B cell (primary cell): Measurements from ENCODE around the gene SCN2B. TPM values are rescaled to one million over a fixed set of nuclear protein-coding genes. Genes with fewer than 3 reads are reported as not detected.

Experiments used
- ATAC-seq: fragments of 200-7000 bp; cut with Tn5 transposase; one replicate; pipeline ENCODE4 v1.10.0; 2021; ENCODE audit warnings: low read depth, mild to moderate bottlenecking, moderate number of reproducible peaks, moderate library complexity
- CTCF ChIA-PET: fragments of 350-600 bp; sonication (Branson Sonifier 250); formaldehyde crosslinking; loops from one replicate; lab custom pipeline; 2021; ENCODE audit warnings: antibody characterized with exemption, inconsistent platforms; lab: Charles Lee
- POLR2A ChIA-PET: fragments of 350-600 bp; sonication (Branson Sonifier 250); formaldehyde crosslinking; loops from one replicate; lab custom pipeline; 2021; ENCODE audit warnings: antibody characterized with exemption; lab: Charles Lee
- DNase-seq: peaks from one replicate; pipeline ENCODE4 v3.0.0; 2013
- H2AFZ ChIP-seq: 2 replicates; pipeline ENCODE4 v1.6.1; 2012; ENCODE audit warnings: mild to moderate bottlenecking, low read depth, low read length; ENCODE audit not compliant: insufficient read depth, poor library complexity, severe bottlenecking
- H3K27ac ChIP-seq, 2 donors: 1 replicate in 1 of 2; 2 replicates in 1 of 2; pipeline ENCODE4 v1.5.1; 2012 to 2013; ENCODE audit warnings: low read length in 2 of 2, mild to moderate bottlenecking in 2 of 2, moderate library complexity in 1 of 2
- H3K27me3 ChIP-seq, 4 experiments: fragments of 200-600 bp in 1 of 4; sonication (generic) in 1 of 4; replicated peaks in 1 of 4; 1 replicate in 2 of 4; 2 replicates in 2 of 4; pipeline versions ENCODE4 v1.6.1 to v1.7.0; 2013 to 2016; ENCODE audit warnings: low read length in 3 of 4, mild to moderate bottlenecking in 2 of 4, mixed read lengths in 1 of 4, moderate library complexity in 1 of 4; ENCODE audit not compliant: insufficient read depth in 4 of 4, control insufficient read depth in 3 of 4; ENCODE audit errors: control extremely low read depth in 1 of 4
- H3K36me3 ChIP-seq, 2 experiments: replicated peaks in 1 of 2; 1 replicate in 1 of 2; 2 replicates in 1 of 2; pipeline versions ENCODE4 v1.6.1 to v1.7.1; 2013; ENCODE audit warnings: low read length in 1 of 2; ENCODE audit not compliant: insufficient read depth in 2 of 2, control insufficient read depth in 1 of 2; ENCODE audit errors: control extremely low read depth in 1 of 2, extremely low read depth in 1 of 2
- H3K4me1 ChIP-seq, 2 donors: fragments of 200-600 bp in 1 of 2; sonication (generic) in 1 of 2; 1 replicate in 1 of 2; 2 replicates in 1 of 2; pipeline versions ENCODE4 v1.5.1 to v1.6.1; 2013 to 2017; ENCODE audit warnings: low read length in 2 of 2; ENCODE audit not compliant: control insufficient read depth in 2 of 2, insufficient read depth in 2 of 2
- H3K4me2 ChIP-seq: replicated peaks from 2 replicates; pipeline ENCODE3; 2012; ENCODE audit warnings: mild to moderate bottlenecking, low read depth, low read length; ENCODE audit not compliant: poor library complexity, severe bottlenecking
- H3K4me3 ChIP-seq, 5 experiments: fragments of 200-600 bp in 1 of 5; sonication (generic) in 1 of 5; 1 replicate in 3 of 5; 2 replicates in 2 of 5; pipeline versions ENCODE4 v1.5.1 to v1.7.0; 2011 to 2016; ENCODE audit warnings: low read length in 4 of 5, mild to moderate bottlenecking in 4 of 5, low read depth in 2 of 5, control low read depth in 1 of 5, moderate library complexity in 1 of 5; ENCODE audit not compliant: insufficient read depth in 1 of 5; ENCODE audit errors: control extremely low read depth in 1 of 5, extremely low read depth in 1 of 5
- H3K79me2 ChIP-seq: fragments of 200-600 bp; sonication (generic); one replicate; pipeline ENCODE4 v1.6.0; 2016; ENCODE audit warnings: low read length; ENCODE audit not compliant: control insufficient read depth, insufficient read depth
- H3K9ac ChIP-seq: fragments of 200-600 bp; sonication (generic); 2 replicates; pipeline ENCODE4 v1.6.1; 2017; ENCODE audit warnings: mild to moderate bottlenecking, low read length, moderate library complexity
- H3K9me3 ChIP-seq, 3 donors: one replicate each; pipeline versions ENCODE4 v1.6.1 to v1.7.1; 2013; ENCODE audit warnings: low read length in 2 of 3; ENCODE audit not compliant: control insufficient read depth in 2 of 3, insufficient read depth in 1 of 3; ENCODE audit errors: control extremely low read depth in 1 of 3
- H4K20me1 ChIP-seq: 2 replicates; pipeline ENCODE4 v1.6.0; 2012; ENCODE audit warnings: mild to moderate bottlenecking, low read length; ENCODE audit not compliant: insufficient read depth, control insufficient read depth, poor library complexity, severe bottlenecking
- H3K27ac Mint-ChIP-seq: one replicate; pipeline ENCODE4 v1.8.0; 2021; ENCODE audit warnings: mixed read lengths
- H3K27me3 Mint-ChIP-seq: one replicate; pipeline ENCODE4 v1.8.0; 2021; ENCODE audit warnings: mixed read lengths
- H3K4me1 Mint-ChIP-seq: one replicate; pipeline ENCODE4 v1.8.0; 2021; ENCODE audit warnings: mixed read lengths
- H3K4me3 Mint-ChIP-seq: one replicate; pipeline ENCODE4 v1.8.0; 2021; ENCODE audit warnings: mixed read lengths
- H3K9me3 Mint-ChIP-seq: one replicate; pipeline ENCODE4 v1.8.0; 2022; ENCODE audit warnings: mixed read lengths; ENCODE audit not compliant: insufficient read depth
- EZH2 ChIP-seq: IDR thresholded peaks from 2 replicates; pipeline ENCODE4 v1.6.1; 2012; ENCODE audit warnings: borderline replicate concordance, low read depth, mild to moderate bottlenecking, moderate library complexity, low read length; ENCODE audit not compliant: insufficient read depth, poor library complexity, severe bottlenecking
- WGBS: methylation state at CpG from one replicate; pipeline ENCODE4 v1.1.5; 2013; ENCODE audit warnings: missing lambda C conversion rate; ENCODE audit not compliant: insufficient coverage; 5-methylcytosine and 5-hydroxymethylcytosine counted together
- intact Hi-C: fragments of 100-400 bp; cut with micrococcal nuclease; formaldehyde crosslinking; loops from one replicate; pipeline ENCODE4 v1.10.0; 2022
- polyA plus RNA-seq: library from polyadenylated mRNA; depleted of rRNA; stranded (reverse); fragments of >200 nt; gene quantifications from 2 replicates; pipeline ENCODE4 v1.2.3, GENCODE V29; 2012
- total RNA-seq, 2 donors: library from RNA; stranded (reverse); fragments of 120-200 nt in 1 of 2; gene quantifications; 1 replicate in 1 of 2; 2 replicates in 1 of 2; pipeline versions ENCODE4 v1.2.3 to v1.2.4, GENCODE V29; 2013 to 2022
- TF ChIP-seq, protein P1 (sequence below): fragments of 200-600 bp; IDR thresholded peaks from one replicate; pipeline ENCODE4 v1.8.0; 2022; ENCODE audit warnings: antibody characterized with exemption, mild to moderate bottlenecking

SCN2B gene
- total and polyA plus RNA-seq, 2 donors (not counting 1 experiment from before 2014, with no cell fraction given): not detected

DNA sequence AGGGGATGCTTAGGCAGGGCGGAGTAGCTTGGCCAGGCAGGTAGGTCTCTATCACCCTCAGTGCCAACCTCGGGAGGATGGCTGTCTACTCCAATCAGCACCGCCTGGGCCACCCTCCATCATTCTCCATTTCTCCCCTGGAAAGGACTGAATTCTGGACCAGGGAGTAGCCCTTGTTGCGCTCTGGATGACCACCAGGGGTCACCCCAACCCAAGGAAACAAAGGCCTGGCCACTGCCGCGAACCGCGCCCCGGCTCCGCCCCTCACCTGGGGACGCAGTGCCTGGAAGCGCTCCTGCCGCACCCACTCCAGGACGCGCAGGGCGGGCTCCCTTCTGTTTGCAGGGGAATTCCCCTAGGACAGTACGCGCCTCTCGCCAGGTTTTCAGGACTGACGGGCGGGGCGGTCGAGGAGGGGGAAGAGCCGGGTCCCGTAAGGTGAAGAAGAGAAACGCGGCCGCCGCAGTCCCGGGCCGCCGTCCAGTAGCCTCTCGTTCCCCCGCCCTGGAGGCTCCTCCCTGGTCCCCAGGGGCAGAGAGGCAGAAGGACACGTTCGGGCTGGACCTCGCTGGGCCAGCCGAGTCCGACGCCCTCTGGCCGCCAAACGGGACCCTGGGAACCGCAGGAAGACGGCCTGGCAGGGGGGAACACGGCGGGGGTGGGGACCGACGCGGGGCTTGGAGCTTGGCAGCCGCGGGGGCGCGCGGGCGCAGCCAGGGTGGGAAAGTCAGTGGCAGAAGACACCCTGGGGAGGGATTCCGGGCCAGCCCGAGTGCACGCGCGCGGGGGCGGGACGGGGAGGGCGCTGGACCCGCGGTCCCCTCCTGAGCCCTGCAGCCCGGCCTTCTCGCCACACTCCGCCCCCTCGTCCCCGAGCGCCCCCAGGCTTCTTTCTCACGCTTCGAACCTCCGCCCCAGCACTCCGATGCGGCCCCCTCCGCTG lies 30.9 kb downstream of the SCN2B start:
- intact Hi-C loops: loop anchor here (1.0 to 2.0 kb wide), 6 partner anchors 26 to 514 kb away; no protein-coding TSS in a partner anchor
- TF ChIP-seq EZH2: no peak
- TF ChIP-seq, protein P1, sequence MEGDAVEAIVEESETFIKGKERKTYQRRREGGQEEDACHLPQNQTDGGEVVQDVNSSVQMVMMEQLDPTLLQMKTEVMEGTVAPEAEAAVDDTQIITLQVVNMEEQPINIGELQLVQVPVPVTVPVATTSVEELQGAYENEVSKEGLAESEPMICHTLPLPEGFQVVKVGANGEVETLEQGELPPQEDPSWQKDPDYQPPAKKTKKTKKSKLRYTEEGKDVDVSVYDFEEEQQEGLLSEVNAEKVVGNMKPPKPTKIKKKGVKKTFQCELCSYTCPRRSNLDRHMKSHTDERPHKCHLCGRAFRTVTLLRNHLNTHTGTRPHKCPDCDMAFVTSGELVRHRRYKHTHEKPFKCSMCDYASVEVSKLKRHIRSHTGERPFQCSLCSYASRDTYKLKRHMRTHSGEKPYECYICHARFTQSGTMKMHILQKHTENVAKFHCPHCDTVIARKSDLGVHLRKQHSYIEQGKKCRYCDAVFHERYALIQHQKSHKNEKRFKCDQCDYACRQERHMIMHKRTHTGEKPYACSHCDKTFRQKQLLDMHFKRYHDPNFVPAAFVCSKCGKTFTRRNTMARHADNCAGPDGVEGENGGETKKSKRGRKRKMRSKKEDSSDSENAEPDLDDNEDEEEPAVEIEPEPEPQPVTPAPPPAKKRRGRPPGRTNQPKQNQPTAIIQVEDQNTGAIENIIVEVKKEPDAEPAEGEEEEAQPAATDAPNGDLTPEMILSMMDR: peak; percentile 83
- Mint-ChIP-seq H3K4me1 (peaks cover 7% of the 10 kb centered on the region), H3K9me3 (no peaks in the 10 kb centered on the region), H3K27me3 (peaks cover 77% of the 10 kb centered on the region), H3K27ac (no peak overlapping the region), H3K4me3 (peak overlapping the region; percentile 87)
- WGBS: 2% methylated on average over 75 of the region's 78 CpGs
- Histone ChIP-seq H3K27me3 (peaks cover 0 to 70% (median 25%) of the 10 kb centered on the region in 4 experiments), H3K36me3 (no peaks in the 10 kb centered on the region), H3K9ac (peak overlapping the region; percentile 75), H3K9me3 (no peaks in the 10 kb centered on the region), H2AFZ (peak overlapping the region; percentile 94), H3K27ac (no peak overlapping the region), H3K4me2 (peak overlapping the region; percentile 96), H3K4me3 (peak overlapping the region; percentile 15 to 76 (median 61)), H3K4me1 (peaks cover 0 to 6% of the 10 kb centered on the region in 2 donors), H4K20me1 (no peaks in the 10 kb centered on the region), H3K79me2 (no peaks in the 10 kb centered on the region)
- ChIA-PET POLR2A (no interaction called here), CTCF (interaction anchor here (0.8 to 8.7 kb wide), 6 partner anchors 10 to 343 kb away, joined by 3 to 96 read pairs (median 5); no protein-coding TSS in a partner anchor)
- DNase-seq (peak; percentile 85), ATAC-seq (peak; percentile 98)
